Measurements from ENCODE around the gene L1CAM.

The L1CAM gene

DNA sequence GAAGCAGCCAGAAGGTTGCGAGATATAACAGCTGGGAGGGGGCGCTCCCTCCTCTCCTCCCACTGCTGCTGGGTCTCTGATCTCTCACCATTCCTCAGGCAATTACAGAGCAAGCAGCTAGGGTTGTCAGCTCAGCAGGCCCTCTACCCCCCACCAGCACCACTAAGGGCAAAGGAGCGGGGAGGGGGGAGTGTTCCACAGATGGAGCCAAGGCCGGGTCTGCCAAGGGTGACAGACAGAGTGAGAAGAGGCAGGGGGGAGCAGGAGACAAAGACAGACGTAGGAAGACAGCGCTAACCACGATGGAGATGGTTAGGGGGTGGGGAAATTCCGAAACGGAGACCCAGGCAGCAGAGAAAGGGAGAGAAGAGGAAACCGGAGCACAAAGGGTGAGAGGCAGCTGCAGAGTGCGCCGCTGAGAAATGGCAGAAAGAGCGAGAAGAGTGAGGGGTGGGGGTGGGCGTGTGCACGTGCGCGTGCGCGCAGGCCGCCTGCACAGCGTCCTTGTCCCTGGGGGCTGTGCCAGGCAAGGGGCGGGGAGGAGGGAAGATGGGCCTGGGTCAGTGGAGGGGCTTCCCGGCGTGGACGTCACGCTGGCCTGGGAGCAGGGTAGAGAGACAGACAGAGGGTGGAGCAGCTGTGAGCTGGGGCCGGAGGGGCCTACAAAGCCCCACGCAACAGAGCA lies 6.9 kb downstream of the L1CAM start:
- H3K4me1 ChIP-seq (ENCODE audit: control insufficient read depth, insufficient read depth, low read length) = peaks cover 12% of the 10 kb centered on the region

DNA sequence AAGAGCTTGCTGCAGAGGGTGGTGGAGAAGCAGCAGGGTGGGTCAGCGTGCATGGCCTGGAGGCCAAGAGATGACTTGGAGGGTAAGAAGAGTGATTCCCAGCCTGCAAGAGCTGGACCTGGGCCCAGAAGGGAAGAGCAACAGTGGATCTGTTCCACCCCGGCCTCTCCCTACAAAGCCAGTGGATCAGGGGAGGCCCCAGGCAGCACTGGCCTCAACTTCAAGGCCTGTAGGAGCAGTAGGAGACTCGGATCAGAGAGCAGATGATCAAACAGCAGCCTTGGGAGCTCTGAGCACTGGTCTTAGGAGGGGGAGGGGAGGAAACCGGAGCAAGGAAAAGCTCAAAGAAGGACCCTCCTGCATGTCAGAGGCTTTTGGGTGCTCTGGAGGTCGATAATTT lies 7.6 kb downstream of the L1CAM start:
- no peaks in the 10 kb centered on the region for H3K9me3 ChIP-seq (ENCODE audit: control insufficient read depth, insufficient read depth, low read length)
- no peak overlapping the region for H3K9ac ChIP-seq (ENCODE audit: low read depth, low read length)
- H3K36me3 ChIP-seq (ENCODE audit: control insufficient read depth, insufficient read depth, low read length) = no peaks in the 10 kb centered on the region
- peaks cover 12% of the 10 kb centered on the region for H3K4me1 ChIP-seq (ENCODE audit: control insufficient read depth, insufficient read depth, low read length)
- no peaks in the 10 kb centered on the region for H3K27me3 ChIP-seq (ENCODE audit: control insufficient read depth, insufficient read depth, low read length)
- H3K4me3 ChIP-seq (ENCODE audit: low read depth, low read length) = no peak overlapping the region

More for the DNA sequence above, 6.9 kb downstream of the L1CAM start:
- Histone ChIP-seq H3K4me3 (ENCODE audit: low read depth, low read length) (peak overlapping the region; percentile 37), H3K27me3 (ENCODE audit: control insufficient read depth, insufficient read depth, low read length) (no peaks in the 10 kb centered on the region), H3K9ac (ENCODE audit: low read depth, low read length) (no peak overlapping the region), H3K36me3 (ENCODE audit: control insufficient read depth, insufficient read depth, low read length) (no peaks in the 10 kb centered on the region), H3K9me3 (ENCODE audit: control insufficient read depth, insufficient read depth, low read length) (no peaks in the 10 kb centered on the region)

GRCh38 chrX:153877571-153878261 lies 8.3 kb downstream of the L1CAM start:
- H3K9ac ChIP-seq (ENCODE audit: low read depth, low read length) = no peak overlapping the region

DNA sequence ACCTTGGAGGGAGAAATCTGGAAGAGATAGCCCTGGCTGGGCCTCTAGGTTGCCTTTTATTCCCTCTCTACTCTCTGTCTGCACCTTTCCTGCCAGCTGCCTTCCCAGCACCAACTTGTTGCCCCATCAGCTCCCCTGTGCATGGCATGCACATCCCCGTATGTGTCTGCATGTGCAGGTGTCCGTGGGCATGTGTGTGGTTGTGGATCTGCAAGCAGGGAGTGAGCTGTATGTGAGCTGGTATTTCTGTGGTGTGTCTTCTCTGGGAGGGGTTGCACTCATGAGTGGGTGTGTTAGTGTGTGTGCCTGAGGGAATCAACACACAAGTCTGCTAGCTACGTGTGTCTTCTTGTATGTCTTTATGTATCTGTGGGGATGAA lies 9.9 kb downstream of the L1CAM start:
- peaks cover 12% of the 10 kb centered on the region for H3K4me1 ChIP-seq (ENCODE audit: control insufficient read depth, insufficient read depth, low read length)
- peaks cover 4% of the 10 kb centered on the region for H3K36me3 ChIP-seq (ENCODE audit: control insufficient read depth, insufficient read depth, low read length)
- no peaks in the 10 kb centered on the region for H3K27me3 ChIP-seq (ENCODE audit: control insufficient read depth, insufficient read depth, low read length)
- no peak overlapping the region for H3K9ac ChIP-seq (ENCODE audit: low read depth, low read length)
- H3K9me3 ChIP-seq (ENCODE audit: control insufficient read depth, insufficient read depth, low read length) = no peaks in the 10 kb centered on the region
- no peak overlapping the region for H3K4me3 ChIP-seq (ENCODE audit: low read depth, low read length)

More at GRCh38 chrX:153877571-153878261, 8.3 kb downstream of the L1CAM start:
- no peaks in the 10 kb centered on the region for H3K9me3 ChIP-seq (ENCODE audit: control insufficient read depth, insufficient read depth, low read length)
- no peaks in the 10 kb centered on the region for H3K36me3 ChIP-seq (ENCODE audit: control insufficient read depth, insufficient read depth, low read length)
- H3K4me1 ChIP-seq (ENCODE audit: control insufficient read depth, insufficient read depth, low read length) = peaks cover 12% of the 10 kb centered on the region
- no peaks in the 10 kb centered on the region for H3K27me3 ChIP-seq (ENCODE audit: control insufficient read depth, insufficient read depth, low read length)
- no peak overlapping the region for H3K4me3 ChIP-seq (ENCODE audit: low read depth, low read length)

DNA sequence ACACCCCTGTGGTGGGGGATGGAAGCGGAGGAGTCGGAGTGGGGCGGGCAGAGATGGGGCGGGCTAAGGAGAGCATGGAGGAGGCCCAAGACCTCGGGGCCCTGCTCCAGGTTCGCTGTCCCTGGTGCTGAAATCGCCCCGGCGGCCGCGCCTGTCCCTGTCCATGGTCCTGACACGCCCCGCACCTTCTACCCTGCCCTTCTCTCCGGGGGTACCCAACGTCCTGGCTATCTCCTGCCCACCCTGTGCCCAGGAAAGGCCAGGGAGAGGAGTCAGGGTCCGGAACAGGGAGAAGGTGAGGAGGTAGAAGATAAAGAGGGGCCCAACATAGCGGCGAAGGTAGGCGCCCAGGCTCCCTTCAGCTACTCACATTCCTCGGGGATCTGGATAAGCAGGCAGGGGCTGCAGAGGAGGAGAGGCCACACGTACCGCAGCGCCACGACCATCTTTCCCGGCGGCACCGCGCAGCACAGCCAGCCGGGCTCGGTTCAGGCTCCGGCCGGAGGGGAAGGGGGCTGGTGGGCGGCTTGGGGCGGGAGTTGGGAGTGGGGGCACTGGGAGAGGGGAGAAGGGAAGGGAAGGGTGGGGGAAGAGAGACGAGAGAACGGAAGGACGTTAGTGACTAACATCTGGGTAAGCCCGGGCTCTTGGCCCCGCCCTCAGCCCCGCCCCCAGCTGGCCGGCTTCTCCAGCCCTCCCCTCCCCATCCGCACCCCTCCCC lies 10.4 kb downstream of the L1CAM start:
- Histone ChIP-seq H3K4me1 (ENCODE audit: control insufficient read depth, insufficient read depth, low read length) (peaks cover 12% of the 10 kb centered on the region), H3K9me3 (ENCODE audit: control insufficient read depth, insufficient read depth, low read length) (no peaks in the 10 kb centered on the region), H3K4me3 (ENCODE audit: low read depth, low read length) (no peak overlapping the region)

DNA sequence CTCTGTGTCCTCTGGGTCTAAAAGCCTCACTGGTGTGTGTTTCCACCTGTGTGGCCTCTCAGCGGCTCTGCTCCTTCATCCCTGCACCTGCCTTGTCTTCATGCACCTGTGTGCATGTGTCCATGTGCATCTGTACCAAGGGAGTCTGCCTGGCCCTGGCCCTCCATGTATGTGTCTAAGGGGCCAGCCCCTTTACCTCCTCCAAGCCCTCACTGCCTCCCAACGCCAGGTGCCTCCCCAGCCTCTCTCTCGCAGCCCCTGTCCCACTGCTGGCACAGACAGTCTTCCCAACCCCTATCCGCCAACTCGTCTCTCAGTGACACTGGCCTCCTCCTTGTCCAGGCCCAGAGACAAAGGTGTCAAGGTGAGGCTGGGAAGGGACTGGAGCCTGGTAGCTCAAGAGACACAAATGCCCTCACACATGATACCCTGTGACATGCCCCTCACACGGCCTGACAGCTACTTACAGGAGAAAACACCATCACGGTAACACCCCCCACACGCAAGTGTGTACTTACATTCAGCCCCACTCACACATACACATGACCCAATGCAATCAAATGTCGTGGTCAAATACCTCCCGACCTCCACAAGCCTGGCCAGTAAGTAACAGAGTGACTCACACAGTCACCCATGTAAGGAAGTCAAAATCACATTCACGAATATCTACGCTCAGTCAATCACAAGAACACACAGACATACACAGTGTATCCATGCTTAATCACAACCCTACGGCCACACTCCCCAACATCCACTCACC lies 11.4 kb downstream of the L1CAM start:
- H3K27me3 ChIP-seq (ENCODE audit: control insufficient read depth, insufficient read depth, low read length) = no peaks in the 10 kb centered on the region
- peaks cover 12% of the 10 kb centered on the region for H3K4me1 ChIP-seq (ENCODE audit: control insufficient read depth, insufficient read depth, low read length)
- no peak overlapping the region for H3K4me3 ChIP-seq (ENCODE audit: low read depth, low read length)
- H3K9ac ChIP-seq (ENCODE audit: low read depth, low read length) = no peak overlapping the region
- H3K36me3 ChIP-seq (ENCODE audit: control insufficient read depth, insufficient read depth, low read length) = peaks cover 4% of the 10 kb centered on the region
- H3K9me3 ChIP-seq (ENCODE audit: control insufficient read depth, insufficient read depth, low read length) = no peaks in the 10 kb centered on the region

More for the DNA sequence above, 10.4 kb downstream of the L1CAM start:
- Histone ChIP-seq H3K9ac (ENCODE audit: low read depth, low read length) (no peak overlapping the region), H3K27me3 (ENCODE audit: control insufficient read depth, insufficient read depth, low read length) (no peaks in the 10 kb centered on the region), H3K36me3 (ENCODE audit: control insufficient read depth, insufficient read depth, low read length) (peaks cover 4% of the 10 kb centered on the region)

DNA sequence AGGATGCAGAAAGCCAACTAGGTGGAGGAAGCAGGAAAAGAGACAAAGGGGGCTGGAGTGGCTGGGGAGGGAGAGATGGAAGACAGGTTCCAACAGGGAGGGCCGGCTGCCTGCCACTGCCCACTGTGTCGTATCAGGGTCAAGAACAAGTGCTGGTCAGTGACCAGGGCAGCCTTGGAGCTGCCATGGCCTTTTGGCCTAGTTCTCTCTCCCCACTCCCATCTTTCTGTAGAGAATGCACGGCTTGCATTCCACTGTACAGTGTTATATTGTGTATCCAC lies 11.9 kb downstream of the L1CAM start:
- peaks cover 4% of the 10 kb centered on the region for H3K36me3 ChIP-seq (ENCODE audit: control insufficient read depth, insufficient read depth, low read length)
- H3K27me3 ChIP-seq (ENCODE audit: control insufficient read depth, insufficient read depth, low read length) = no peaks in the 10 kb centered on the region
- H3K9ac ChIP-seq (ENCODE audit: low read depth, low read length) = no peak overlapping the region
- peaks cover 12% of the 10 kb centered on the region for H3K4me1 ChIP-seq (ENCODE audit: control insufficient read depth, insufficient read depth, low read length)
- no peak overlapping the region for H3K4me3 ChIP-seq (ENCODE audit: low read depth, low read length)
- H3K9me3 ChIP-seq (ENCODE audit: control insufficient read depth, insufficient read depth, low read length) = no peaks in the 10 kb centered on the region

- Histone ChIP-seq H3K27me3 (ENCODE audit: control insufficient read depth, insufficient read depth, low read length) (no peaks in the 10 kb centered on the region), H3K4me3 (ENCODE audit: low read depth, low read length) (no peak overlapping the region), H3K4me1 (ENCODE audit: control insufficient read depth, insufficient read depth, low read length) (peaks cover 10% of the 10 kb centered on the region), H3K9ac (ENCODE audit: low read depth, low read length) (no peak overlapping the region), H3K9me3 (ENCODE audit: control insufficient read depth, insufficient read depth, low read length) (no peaks in the 10 kb centered on the region), H3K36me3 (ENCODE audit: control insufficient read depth, insufficient read depth, low read length) (peaks cover 8% of the 10 kb centered on the region)
These were observed 12.5 kb downstream of the L1CAM start for GRCh38 chrX:153873282-153874084.

DNA sequence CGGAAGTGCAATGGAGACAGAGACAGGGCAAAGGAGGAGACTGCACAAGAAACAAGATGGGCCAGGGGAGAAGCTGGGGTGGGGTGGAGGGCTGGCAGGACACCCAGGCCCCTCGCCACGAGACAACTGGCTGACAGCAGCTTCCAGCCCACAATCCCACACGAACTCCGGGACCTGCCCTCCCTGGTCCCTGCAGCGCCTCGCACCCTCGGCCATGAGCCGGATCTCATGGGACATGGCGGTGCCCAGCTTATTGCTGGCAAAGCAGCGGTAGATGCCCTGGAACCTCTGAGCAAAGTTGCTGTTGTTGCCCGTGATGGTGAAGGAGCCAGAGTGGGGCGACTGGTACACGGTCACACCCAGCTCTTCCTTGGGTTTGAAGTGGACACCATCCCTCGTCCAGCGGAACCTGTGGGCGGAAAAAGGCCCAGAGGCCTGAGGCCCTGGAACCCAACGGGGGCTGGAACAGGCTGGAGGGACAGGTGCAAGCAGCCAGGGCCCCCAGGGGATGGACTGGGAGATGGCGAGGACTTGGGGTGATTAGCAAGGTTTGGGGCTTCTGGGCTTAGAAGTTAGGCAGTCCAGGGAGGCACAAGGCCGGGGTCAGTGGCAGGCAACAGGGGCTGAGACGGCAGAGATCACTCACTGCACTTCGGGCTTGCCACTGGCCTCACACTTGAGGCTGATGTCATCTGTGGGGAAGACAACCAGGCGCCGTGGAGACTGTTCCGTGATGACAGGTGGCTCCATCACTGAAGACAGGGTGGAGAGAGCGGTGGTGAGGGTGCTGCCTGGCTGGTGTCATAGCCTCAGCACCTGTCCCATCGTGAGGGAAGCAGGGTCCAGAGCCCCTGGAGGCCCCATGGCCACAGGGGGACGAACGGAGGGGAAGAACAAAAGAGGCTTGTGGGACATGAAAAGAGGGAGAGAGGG lies 13.8 kb downstream of the L1CAM start:
- H3K9ac ChIP-seq (ENCODE audit: low read depth, low read length) = no peak overlapping the region
- no peak overlapping the region for H3K4me3 ChIP-seq (ENCODE audit: low read depth, low read length)
- no peaks in the 10 kb centered on the region for H3K27me3 ChIP-seq (ENCODE audit: control insufficient read depth, insufficient read depth, low read length)
- H3K4me1 ChIP-seq (ENCODE audit: control insufficient read depth, insufficient read depth, low read length) = peaks cover 2% of the 10 kb centered on the region
- H3K36me3 ChIP-seq (ENCODE audit: control insufficient read depth, insufficient read depth, low read length) = peaks cover 12% of the 10 kb centered on the region
- H3K9me3 ChIP-seq (ENCODE audit: control insufficient read depth, insufficient read depth, low read length) = no peaks in the 10 kb centered on the region

DNA sequence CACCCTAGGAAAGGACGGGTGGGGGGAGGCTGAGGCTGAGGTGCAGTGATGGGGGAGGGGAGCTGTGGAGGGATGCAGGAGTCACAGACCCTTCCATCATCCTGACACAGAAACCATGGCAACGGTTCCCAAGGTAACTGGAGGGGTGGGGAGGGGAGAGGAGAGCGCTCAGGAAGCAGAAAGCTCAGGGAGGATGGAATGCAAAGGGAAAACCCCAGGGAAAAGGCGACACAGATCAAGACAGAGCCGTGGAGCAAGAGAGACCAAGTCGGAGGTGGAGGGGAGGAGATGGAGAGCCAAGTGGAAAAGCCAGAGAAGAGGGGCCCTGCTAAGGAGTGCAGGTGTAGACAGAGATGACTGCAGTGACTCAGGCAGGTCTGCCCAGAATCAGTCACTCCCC lies 14.5 kb downstream of the L1CAM start:
- Histone ChIP-seq H3K4me3 (ENCODE audit: low read depth, low read length) (no peak overlapping the region), H3K9me3 (ENCODE audit: control insufficient read depth, insufficient read depth, low read length) (no peaks in the 10 kb centered on the region), H3K36me3 (ENCODE audit: control insufficient read depth, insufficient read depth, low read length) (peaks cover 17% of the 10 kb centered on the region), H3K4me1 (ENCODE audit: control insufficient read depth, insufficient read depth, low read length) (peaks cover 2% of the 10 kb centered on the region), H3K9ac (ENCODE audit: low read depth, low read length) (no peak overlapping the region), H3K27me3 (ENCODE audit: control insufficient read depth, insufficient read depth, low read length) (no peaks in the 10 kb centered on the region)
